GM12878 (cell line): ENCODE results near the gene WWOX. TPM values are rescaled to one million over a fixed set of nuclear protein-coding genes. Genes with fewer than 3 reads are reported as not detected.

ENCODE experiments used
- ATAC-seq: fragments of 200-7000 bp; cut with Tn5 transposase; 3 replicates; pipeline ENCODE4 v1.9.1; 2020; ENCODE audit warnings: mild to moderate bottlenecking, moderate library complexity
- BruUV-seq: library from RNA; stranded (reverse); fragments of 400-500 nt; replicated peaks from 2 replicates; lab custom pipeline; 2021; lab: Mats Ljungman, UMichigan
- CTCF ChIA-PET: fragments of 300-600 bp; sonication (Branson Sonifier 250); formaldehyde crosslinking; extraction: SDS; loops from one replicate; lab custom pipeline; 2021; ENCODE audit warnings: inconsistent platforms; lab: Yijun Ruan, JAX
- POLR2A ChIA-PET: fragments of 350-600 bp; formaldehyde crosslinking; extraction: SDS; loops from one replicate; lab custom pipeline; 2021; ENCODE audit warnings: inconsistent platforms; lab: Charles Lee
- RAD21 ChIA-PET: fragments of 300-600 bp; sonication (Branson Sonifier 250); formaldehyde crosslinking; loops from one replicate; lab custom pipeline; 2023; ENCODE audit warnings: antibody characterized with exemption; ENCODE audit not compliant: unreplicated experiment; lab: Charles Lee
- SMC1A ChIA-PET: fragments of 300-600 bp; sonication (Branson Sonifier 250); formaldehyde crosslinking; loops from one replicate; lab custom pipeline; 2023; ENCODE audit not compliant: unreplicated experiment, uncharacterized antibody; lab: Charles Lee
- DNase-seq: peaks from one replicate; pipeline ENCODE4 v3.0.0-alpha.2; 2011; ENCODE audit warnings: low read depth, low spot score
- FAIRE-seq: peaks from 3 replicates; lab custom pipeline; 2011; peaks lifted over from hg19 to GRCh38; lab: Jason Lieb, UNC
- H2AFZ ChIP-seq: 2 replicates; pipeline ENCODE4 v1.6.0; 2011; ENCODE audit warnings: low read depth, low read length, control low read depth; ENCODE audit not compliant: control insufficient read depth
- H3K27ac ChIP-seq: 2 replicates; pipeline ENCODE4 v1.5.1; 2011; ENCODE audit warnings: control low read depth; ENCODE audit not compliant: control insufficient read depth, insufficient read depth
- H3K27me3 ChIP-seq, 2 experiments: replicated peaks in 1 of 2; 2 replicates each; pipeline versions ENCODE4 v1.6.0 to v1.6.1; 2011; ENCODE audit warnings: low read length in 1 of 2; ENCODE audit not compliant: control insufficient read depth in 2 of 2, insufficient read depth in 2 of 2
- H3K36me3 ChIP-seq, 2 experiments: 2 replicates each; pipeline ENCODE4 v1.5.1; 2011; ENCODE audit warnings: low read length in 1 of 2; ENCODE audit not compliant: control insufficient read depth in 2 of 2, insufficient read depth in 2 of 2
- H3K4me1 ChIP-seq: 2 replicates; pipeline ENCODE4 v1.6.1; 2011; ENCODE audit warnings: mild to moderate bottlenecking, low read length, moderate library complexity, mixed read lengths; ENCODE audit not compliant: control insufficient read depth, insufficient read depth
- H3K4me2 ChIP-seq: 2 replicates; pipeline ENCODE4 v1.6.0; 2011; ENCODE audit warnings: control low read depth; ENCODE audit not compliant: control insufficient read depth, insufficient read depth
- H3K4me3 ChIP-seq: fragments of 200-600 bp; sonication (generic); 2 replicates; pipeline ENCODE4 v1.5.1; 2016
- H3K79me2 ChIP-seq: 2 replicates; pipeline ENCODE4 v1.6.0; 2011; ENCODE audit warnings: low read length; ENCODE audit not compliant: control insufficient read depth, insufficient read depth
- H3K9ac ChIP-seq: 2 replicates; pipeline ENCODE4 v1.8.0; 2011; ENCODE audit warnings: low read length, control low read depth, mixed read lengths; ENCODE audit not compliant: control insufficient read depth, insufficient read depth
- H3K9me3 ChIP-seq: replicated peaks from 3 replicates; pipeline ENCODE4 v1.5.1; 2011; ENCODE audit warnings: mild to moderate bottlenecking, low read length; ENCODE audit not compliant: control insufficient read depth, insufficient read depth
- H4K20me1 ChIP-seq: 2 replicates; pipeline ENCODE4 v1.6.0; 2011; ENCODE audit not compliant: control insufficient read depth, insufficient read depth
- BACH1 ChIP-seq: fragments of 450-650 bp; IDR thresholded peaks from 2 replicates; pipeline ENCODE4 v1.6.1; 2017; ENCODE audit warnings: mild to moderate bottlenecking, borderline replicate concordance
- BMI1 ChIP-seq: fragments of 450-650 bp; IDR thresholded peaks from 2 replicates; pipeline ENCODE4 v1.6.1; 2016; ENCODE audit warnings: mild to moderate bottlenecking, moderate library complexity, borderline replicate concordance
- ESRRA ChIP-seq: IDR thresholded peaks from 2 replicates; pipeline ENCODE4 v1.6.1; 2012; ENCODE audit warnings: mild to moderate bottlenecking, low read length, improper control_type of control experiment
- FOS ChIP-seq: IDR thresholded peaks from 3 replicates; pipeline ENCODE4 v1.6.1; 2011; ENCODE audit warnings: borderline replicate concordance; ENCODE audit not compliant: insufficient read length; ENCODE audit errors: extremely low read depth
- HCFC1 ChIP-seq: fragments of 150-350 bp; IDR thresholded peaks from 2 replicates; pipeline ENCODE4 v1.6.1; 2014; ENCODE audit warnings: low read length
- HDGF ChIP-seq: fragments of 450-650 bp; IDR thresholded peaks from 2 replicates; pipeline ENCODE4 v1.6.1; 2016; ENCODE audit warnings: antibody characterized with exemption
- JUND ChIP-seq: IDR thresholded peaks from 2 replicates; pipeline ENCODE4 v1.6.1; 2012; ENCODE audit warnings: low read depth, mild to moderate bottlenecking, low read length, improper control_type of control experiment, moderate library complexity
- KAT2A ChIP-seq: conservative IDR thresholded peaks from 2 replicates; pipeline ENCODE4 v1.6.1; 2011; ENCODE audit warnings: low read depth, low read length; ENCODE audit not compliant: control insufficient read depth
- POLR2AphosphoS5 ChIP-seq: IDR thresholded peaks from 2 replicates; pipeline ENCODE4 v1.6.1; 2011; ENCODE audit warnings: mild to moderate bottlenecking, low read length, inconsistent platforms
- RBBP5 ChIP-seq: fragments of 200-600 bp; sonication (generic); conservative IDR thresholded peaks from 2 replicates; pipeline ENCODE4 v1.6.1; 2016
- SREBF1 ChIP-seq: IDR thresholded peaks from 2 replicates; pipeline ENCODE4 v1.6.1; 2012; ENCODE audit warnings: mild to moderate bottlenecking, low read length
- SUPT20H ChIP-seq: IDR thresholded peaks from 2 replicates; pipeline ENCODE4 v1.6.1; 2011; ENCODE audit warnings: low read depth, mild to moderate bottlenecking, low read length, moderate library complexity, borderline replicate concordance; ENCODE audit not compliant: control insufficient read depth
- SUZ12 ChIP-seq: fragments of 200-600 bp; sonication (generic); IDR thresholded peaks from one replicate; pipeline ENCODE4 v1.6.1; 2018; ENCODE audit warnings: antibody characterized with exemption, mild to moderate bottlenecking; ENCODE audit not compliant: unreplicated experiment
- TCF12 ChIP-seq: IDR thresholded peaks from 2 replicates; pipeline ENCODE4 v1.6.1; 2011; ENCODE audit warnings: low read depth, mild to moderate bottlenecking, low read length
- ZNF384 ChIP-seq: IDR thresholded peaks from 2 replicates; pipeline ENCODE4 v1.6.1; 2012; ENCODE audit warnings: low read depth, mild to moderate bottlenecking, low read length, improper control_type of control experiment, borderline replicate concordance
- ZNF622 ChIP-seq: fragments of 450-650 bp; IDR thresholded peaks from 2 replicates; pipeline ENCODE4 v1.6.1; 2017; ENCODE audit warnings: mild to moderate bottlenecking, inconsistent platforms
- whole genome bisulfite sequencing: methylation state at CpG from one replicate; pipeline ENCODE4 v1.1.6; 2016; ENCODE audit warnings: low lambda C conversion rate; ENCODE audit not compliant: insufficient replicate concordance, insufficient coverage; ENCODE audit errors: missing lambda C conversion rate; 5-methylcytosine and 5-hydroxymethylcytosine counted together
- in situ Hi-C: fragments of 300-500 bp; cut with MboI; formaldehyde crosslinking; loops from 9 replicates; pipeline ENCODE4 v1.14.3; 2018; ENCODE audit warnings: mixed read lengths
- intact Hi-C: fragments of 100-400 bp; cut with micrococcal nuclease; formaldehyde crosslinking; loops from one replicate; pipeline ENCODE4 v1.14.2; 2022; ENCODE audit not compliant: unreplicated experiment
- polyA plus RNA-seq, 11 experiments: library from polyadenylated mRNA; depleted of rRNA in 4 of 11; unstranded in 6 of 11; stranded (reverse) in 5 of 11; fragments of >200 nt; fragmentation: Nextera tagmentation in 4 of 11; fragmentation: Illumina TruSeq in 1 of 11; extraction: Ambion mirVana in 4 of 11; extraction: Trizol in 1 of 11; gene quantifications; 1 replicate in 1 of 11; 2 replicates in 10 of 11; pipeline versions ENCODE4 v1.2.1 to v1.2.3, GENCODE V29; 2011 to 2016; ENCODE audit warnings: inconsistent platforms in 2 of 11, missing spikeins in 2 of 11, low read depth in 1 of 11
- total RNA-seq, 4 experiments: library from RNA; depleted of rRNA in 3 of 4; stranded (reverse); fragments of >200 nt in 3 of 4; fragmentation: Illumina TruSeq in 1 of 4; extraction: Trizol in 1 of 4; gene quantifications; 2 replicates each; pipeline versions ENCODE4 v1.2.1 to v1.2.3, GENCODE V29; 2013 to 2021
- TF ChIP-seq, protein P1 (sequence below): fragments of 450-650 bp; IDR thresholded peaks from 2 replicates; pipeline ENCODE4 v1.6.1; 2014; ENCODE audit warnings: mild to moderate bottlenecking
- TF ChIP-seq, protein P2 (sequence below): fragments of 450-650 bp; formaldehyde crosslinking; IDR thresholded peaks from 2 replicates; pipeline ENCODE4 v1.4.0; 2020; ENCODE audit warnings: mild to moderate bottlenecking, moderate library complexity

The WWOX gene
- total and polyA plus RNA-seq, 10 of the 15 experiments (the other 5 are each of a cell fraction or from before 2014, with no cell fraction given), result 2.8 to 24.4 (median 17.8) TPM

- H2AFZ ChIP-seq, result no peak overlapping the region
- BruUV-seq, result no TSS peak
- TF ChIP-seq ZNF384, result no peak
- no peak for TF ChIP-seq ZNF622
- no peak for TF ChIP-seq JUND
- TF ChIP-seq POLR2AphosphoS5, result no peak
- TF ChIP-seq RBBP5, result no peak
- TF ChIP-seq BACH1, result no peak
- no peak for TF ChIP-seq BMI1
- TF ChIP-seq FOS, result no peak
- TF ChIP-seq ESRRA, result no peak
- no peak for TF ChIP-seq SREBF1
- TF ChIP-seq, protein P1, sequence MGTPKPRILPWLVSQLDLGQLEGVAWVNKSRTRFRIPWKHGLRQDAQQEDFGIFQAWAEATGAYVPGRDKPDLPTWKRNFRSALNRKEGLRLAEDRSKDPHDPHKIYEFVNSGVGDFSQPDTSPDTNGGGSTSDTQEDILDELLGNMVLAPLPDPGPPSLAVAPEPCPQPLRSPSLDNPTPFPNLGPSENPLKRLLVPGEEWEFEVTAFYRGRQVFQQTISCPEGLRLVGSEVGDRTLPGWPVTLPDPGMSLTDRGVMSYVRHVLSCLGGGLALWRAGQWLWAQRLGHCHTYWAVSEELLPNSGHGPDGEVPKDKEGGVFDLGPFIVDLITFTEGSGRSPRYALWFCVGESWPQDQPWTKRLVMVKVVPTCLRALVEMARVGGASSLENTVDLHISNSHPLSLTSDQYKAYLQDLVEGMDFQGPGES, result no peak
- TF ChIP-seq, protein P2, sequence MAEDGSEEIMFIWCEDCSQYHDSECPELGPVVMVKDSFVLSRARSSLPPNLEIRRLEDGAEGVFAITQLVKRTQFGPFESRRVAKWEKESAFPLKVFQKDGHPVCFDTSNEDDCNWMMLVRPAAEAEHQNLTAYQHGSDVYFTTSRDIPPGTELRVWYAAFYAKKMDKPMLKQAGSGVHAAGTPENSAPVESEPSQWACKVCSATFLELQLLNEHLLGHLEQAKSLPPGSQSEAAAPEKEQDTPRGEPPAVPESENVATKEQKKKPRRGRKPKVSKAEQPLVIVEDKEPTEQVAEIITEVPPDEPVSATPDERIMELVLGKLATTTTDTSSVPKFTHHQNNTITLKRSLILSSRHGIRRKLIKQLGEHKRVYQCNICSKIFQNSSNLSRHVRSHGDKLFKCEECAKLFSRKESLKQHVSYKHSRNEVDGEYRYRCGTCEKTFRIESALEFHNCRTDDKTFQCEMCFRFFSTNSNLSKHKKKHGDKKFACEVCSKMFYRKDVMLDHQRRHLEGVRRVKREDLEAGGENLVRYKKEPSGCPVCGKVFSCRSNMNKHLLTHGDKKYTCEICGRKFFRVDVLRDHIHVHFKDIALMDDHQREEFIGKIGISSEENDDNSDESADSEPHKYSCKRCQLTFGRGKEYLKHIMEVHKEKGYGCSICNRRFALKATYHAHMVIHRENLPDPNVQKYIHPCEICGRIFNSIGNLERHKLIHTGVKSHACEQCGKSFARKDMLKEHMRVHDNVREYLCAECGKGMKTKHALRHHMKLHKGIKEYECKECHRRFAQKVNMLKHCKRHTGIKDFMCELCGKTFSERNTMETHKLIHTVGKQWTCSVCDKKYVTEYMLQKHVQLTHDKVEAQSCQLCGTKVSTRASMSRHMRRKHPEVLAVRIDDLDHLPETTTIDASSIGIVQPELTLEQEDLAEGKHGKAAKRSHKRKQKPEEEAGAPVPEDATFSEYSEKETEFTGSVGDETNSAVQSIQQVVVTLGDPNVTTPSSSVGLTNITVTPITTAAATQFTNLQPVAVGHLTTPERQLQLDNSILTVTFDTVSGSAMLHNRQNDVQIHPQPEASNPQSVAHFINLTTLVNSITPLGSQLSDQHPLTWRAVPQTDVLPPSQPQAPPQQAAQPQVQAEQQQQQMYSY (CRISPR knock-in tag), result no peak
- TF ChIP-seq SUPT20H, result no peak
- TF ChIP-seq HCFC1, result no peak
- no peak for TF ChIP-seq TCF12
- TF ChIP-seq HDGF, result no peak
- TF ChIP-seq KAT2A, result no peak
- TF ChIP-seq SUZ12, result no peak
- no peak overlapping the region for H3K27ac ChIP-seq
- ChIA-PET POLR2A (no interaction called here), RAD21 (no interaction called here), SMC1A (interaction anchor here (0.6 kb wide), 1 partner anchor 9 kb away, joined by 3 read pairs; no protein-coding TSS in a partner anchor), CTCF (no interaction called here)
- WGBS, result 59% methylated on average over 7 of the region's 7 CpGs
- H3K4me1 ChIP-seq, result no peaks in the 10 kb centered on the region
- no peaks in the 10 kb centered on the region for H4K20me1 ChIP-seq
- in situ Hi-C loops, result no loop called here
- H3K79me2 ChIP-seq, result no peaks in the 10 kb centered on the region
- no peaks in the 10 kb centered on the region for H3K9me3 ChIP-seq
- no peak for FAIRE-seq
- no peak for DNase-seq
- H3K9ac ChIP-seq, result no peak overlapping the region
- H3K4me3 ChIP-seq, result no peak overlapping the region
- no peaks in the 10 kb centered on the region for H3K27me3 ChIP-seq
- intact Hi-C loops, result no loop called here
- no peaks in the 10 kb centered on the region for H3K36me3 ChIP-seq
- ATAC-seq, result no peak
- no peak overlapping the region for H3K4me2 ChIP-seq
These were observed 853.2 kb downstream of the WWOX start for GRCh38 chr16:78952630-78953029.
